MM.1S (cell line): ENCODE results near the gene CADM2.

Source experiments
- DNase-seq: peaks from one replicate; pipeline ENCODE4 v3.0.0-alpha.2; 2015
- H2AFZ ChIP-seq: fragments of 300-600 bp; sonication (generic); 2 replicates; pipeline ENCODE4 v1.6.0; 2016; ENCODE audit warnings: antibody characterized with exemption, low read length
- H3F3A ChIP-seq: fragments of 300-600 bp; sonication (generic); 2 replicates; pipeline ENCODE4 v1.6.1; 2016; ENCODE audit warnings: mild to moderate bottlenecking, antibody characterized with exemption, low read length, moderate library complexity, mixed read lengths; ENCODE audit not compliant: insufficient read depth
- H3K27ac ChIP-seq: fragments of 300-600 bp; sonication (generic); 2 replicates; pipeline ENCODE4 v1.5.1; 2016; ENCODE audit warnings: mild to moderate bottlenecking, low read length
- H3K27me3 ChIP-seq: fragments of 300-600 bp; sonication (generic); replicated peaks from 2 replicates; pipeline ENCODE4 v1.6.0; 2016; ENCODE audit warnings: low read length; ENCODE audit not compliant: insufficient read depth
- H3K36me3 ChIP-seq: fragments of 300-600 bp; sonication (generic); replicated peaks from 2 replicates; pipeline ENCODE4 v1.6.1; 2016; ENCODE audit warnings: mild to moderate bottlenecking, low read length, mixed read lengths; ENCODE audit not compliant: insufficient read depth
- H3K4me1 ChIP-seq: fragments of 300-600 bp; sonication (generic); 2 replicates; pipeline ENCODE4 v1.6.1; 2016; ENCODE audit warnings: low read length, mixed read lengths
- H3K4me2 ChIP-seq: fragments of 300-600 bp; sonication (generic); 2 replicates; pipeline ENCODE4 v1.6.0; 2016; ENCODE audit warnings: low read depth, low read length
- H3K4me3 ChIP-seq: fragments of 300-600 bp; sonication (generic); 2 replicates; pipeline ENCODE4 v1.5.1; 2016; ENCODE audit warnings: low read length, mixed read lengths
- H3K79me2 ChIP-seq: fragments of 300-600 bp; sonication (generic); 2 replicates; pipeline ENCODE4 v1.6.1; 2016; ENCODE audit warnings: mixed run types, low read length, mixed read lengths
- H3K9ac ChIP-seq: fragments of 300-600 bp; sonication (generic); 2 replicates; pipeline ENCODE4 v1.6.1; 2016; ENCODE audit warnings: low read length, mixed read lengths
- H3K9me2 ChIP-seq: fragments of 300-600 bp; sonication (generic); replicated peaks from 2 replicates; pipeline ENCODE4 v1.6.1; 2016; ENCODE audit warnings: mild to moderate bottlenecking, low read length, mixed read lengths; ENCODE audit not compliant: insufficient read depth
- H3K9me3 ChIP-seq: fragments of 300-600 bp; sonication (generic); replicated peaks from 2 replicates; pipeline ENCODE4 v1.6.1; 2016; ENCODE audit warnings: mild to moderate bottlenecking, low read length, mixed read lengths; ENCODE audit not compliant: insufficient read depth
- H4K20me1 ChIP-seq: fragments of 300-600 bp; sonication (generic); 2 replicates; pipeline ENCODE4 v1.6.1; 2016; ENCODE audit warnings: mild to moderate bottlenecking, low read length, moderate library complexity, mixed read lengths; ENCODE audit not compliant: insufficient read depth
- CTCF ChIP-seq: fragments of 300-600 bp; sonication (generic); IDR thresholded peaks from 2 replicates; pipeline ENCODE4 v1.5.1; 2016; ENCODE audit warnings: antibody characterized with exemption, low read length, mixed read lengths
- EZH2 ChIP-seq: fragments of 300-600 bp; sonication (generic); optimal IDR thresholded peaks from 2 replicates; pipeline ENCODE3; 2017; ENCODE audit warnings: low read depth, mild to moderate bottlenecking, antibody characterized with exemption, low read length, mixed read lengths
- EZH2phosphoT487 ChIP-seq: fragments of 300-600 bp; sonication (generic); IDR thresholded peaks from 2 replicates; pipeline ENCODE4 v1.6.1; 2018; ENCODE audit warnings: antibody characterized with exemption, low read length

The CADM2 gene

GRCh38 chr3:84991422-84991900 lies 32.7 kb downstream of the CADM2 start:
- Histone ChIP-seq H3K4me2 (no peak overlapping the region), H3K9ac (no peak overlapping the region), H3K9me3 (no peaks in the 10 kb centered on the region), H4K20me1 (no peaks in the 10 kb centered on the region), H3K36me3 (no peaks in the 10 kb centered on the region), H3K4me1 (no peaks in the 10 kb centered on the region), H3K9me2 (no peaks in the 10 kb centered on the region), H3K79me2 (no peaks in the 10 kb centered on the region), H3K27ac (no peak overlapping the region), H3K27me3 (no peaks in the 10 kb centered on the region), H3F3A (no peaks in the 10 kb centered on the region), H3K4me3 (no peak overlapping the region), H2AFZ (no peak overlapping the region)
- no peak for DNase-seq
- no peak for TF ChIP-seq EZH2phosphoT487
- TF ChIP-seq CTCF, result no peak
- no peak for TF ChIP-seq EZH2

- Histone ChIP-seq H3K4me3 (no peak overlapping the region), H3K9me2 (no peaks in the 10 kb centered on the region), H3K27me3 (no peaks in the 10 kb centered on the region), H3K4me1 (no peaks in the 10 kb centered on the region), H2AFZ (no peak overlapping the region), H4K20me1 (no peaks in the 10 kb centered on the region), H3K79me2 (no peaks in the 10 kb centered on the region), H3K9me3 (no peaks in the 10 kb centered on the region), H3K9ac (no peak overlapping the region), H3K27ac (no peak overlapping the region), H3F3A (no peaks in the 10 kb centered on the region), H3K4me2 (no peak overlapping the region), H3K36me3 (no peaks in the 10 kb centered on the region)
- TF ChIP-seq EZH2, result no peak
- TF ChIP-seq CTCF, result no peak
- TF ChIP-seq EZH2phosphoT487, result no peak
- DNase-seq, result no peak
These were observed 35.2 kb downstream of the CADM2 start for GRCh38 chr3:84993956-84994355.

- H3K79me2 ChIP-seq, result no peaks in the 10 kb centered on the region
- H4K20me1 ChIP-seq, result no peaks in the 10 kb centered on the region
- no peaks in the 10 kb centered on the region for H3F3A ChIP-seq
- no peaks in the 10 kb centered on the region for H3K9me2 ChIP-seq
- H3K9me3 ChIP-seq, result no peaks in the 10 kb centered on the region
- H3K36me3 ChIP-seq, result no peaks in the 10 kb centered on the region
- no peak overlapping the region for H3K4me2 ChIP-seq
- no peak overlapping the region for H3K27ac ChIP-seq
- no peak overlapping the region for H3K4me3 ChIP-seq
- H3K4me1 ChIP-seq, result no peaks in the 10 kb centered on the region
- TF ChIP-seq EZH2, result no peak
- no peak for TF ChIP-seq CTCF
- no peak for TF ChIP-seq EZH2phosphoT487
- DNase-seq, result no peak
- H3K27me3 ChIP-seq, result no peaks in the 10 kb centered on the region
- H3K9ac ChIP-seq, result no peak overlapping the region
- H2AFZ ChIP-seq, result no peak overlapping the region
These were observed 39.8 kb downstream of the CADM2 start for GRCh38 chr3:84998545-84998944.
